Myocyte (in vitro differentiated cells): ENCODE results near the gene FUS. TPM values are rescaled to one million over a fixed set of nuclear protein-coding genes. Genes with fewer than 3 reads are reported as not detected.

Experiments used
- DNase-seq: peaks from one replicate; pipeline ENCODE4 v3.0.0-alpha.2; 2012; ENCODE audit warnings: low read depth
- total RNA-seq: library from RNA; depleted of rRNA; stranded (reverse); fragments of >200 nt; gene quantifications from 2 replicates; pipeline ENCODE4 v1.2.3, GENCODE V29; 2014

FUS gene
- total RNA-seq, 1 donor from 2014 or later = 18.3 TPM

DNA sequence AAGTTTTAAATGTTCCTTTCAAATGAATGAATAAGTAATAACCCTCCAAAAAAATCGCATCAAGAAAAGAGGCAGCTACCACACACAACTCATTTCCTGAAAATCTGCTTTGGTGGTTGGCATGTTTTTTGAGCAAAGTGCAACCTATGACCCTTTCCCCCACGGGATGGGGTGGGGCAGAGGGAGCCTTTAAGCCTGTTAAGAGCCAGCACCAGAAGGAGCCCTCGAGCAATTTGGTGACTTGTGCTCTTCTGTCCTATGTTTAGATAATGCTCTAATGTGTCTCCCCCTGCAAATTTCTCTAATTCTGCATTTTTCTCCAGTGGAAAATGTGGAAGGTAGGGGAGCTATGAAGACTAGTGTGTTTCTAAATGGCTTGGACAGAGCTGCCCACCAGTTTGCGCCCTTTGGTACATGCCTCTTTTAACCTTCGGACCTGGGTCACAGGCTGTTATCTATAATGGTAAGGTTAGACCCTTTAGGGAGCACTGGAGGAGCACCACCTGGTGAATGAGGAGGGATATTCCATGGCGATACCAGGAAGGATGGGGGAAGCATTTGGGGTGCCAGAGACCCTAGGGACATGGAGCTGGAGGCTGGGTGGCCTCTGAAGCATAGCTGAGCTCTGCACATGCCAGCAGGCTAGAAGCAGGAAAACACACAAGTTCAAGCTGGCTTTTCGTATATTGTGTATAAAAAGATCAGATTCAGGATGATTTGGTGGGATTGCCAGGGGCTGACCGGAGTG, 21.1 kb downstream of the FUS start:
- DNase-seq = no peak

GRCh38 chr16:31201582-31202413, 21.9 kb downstream of the FUS start:
- no peak for DNase-seq

DNA sequence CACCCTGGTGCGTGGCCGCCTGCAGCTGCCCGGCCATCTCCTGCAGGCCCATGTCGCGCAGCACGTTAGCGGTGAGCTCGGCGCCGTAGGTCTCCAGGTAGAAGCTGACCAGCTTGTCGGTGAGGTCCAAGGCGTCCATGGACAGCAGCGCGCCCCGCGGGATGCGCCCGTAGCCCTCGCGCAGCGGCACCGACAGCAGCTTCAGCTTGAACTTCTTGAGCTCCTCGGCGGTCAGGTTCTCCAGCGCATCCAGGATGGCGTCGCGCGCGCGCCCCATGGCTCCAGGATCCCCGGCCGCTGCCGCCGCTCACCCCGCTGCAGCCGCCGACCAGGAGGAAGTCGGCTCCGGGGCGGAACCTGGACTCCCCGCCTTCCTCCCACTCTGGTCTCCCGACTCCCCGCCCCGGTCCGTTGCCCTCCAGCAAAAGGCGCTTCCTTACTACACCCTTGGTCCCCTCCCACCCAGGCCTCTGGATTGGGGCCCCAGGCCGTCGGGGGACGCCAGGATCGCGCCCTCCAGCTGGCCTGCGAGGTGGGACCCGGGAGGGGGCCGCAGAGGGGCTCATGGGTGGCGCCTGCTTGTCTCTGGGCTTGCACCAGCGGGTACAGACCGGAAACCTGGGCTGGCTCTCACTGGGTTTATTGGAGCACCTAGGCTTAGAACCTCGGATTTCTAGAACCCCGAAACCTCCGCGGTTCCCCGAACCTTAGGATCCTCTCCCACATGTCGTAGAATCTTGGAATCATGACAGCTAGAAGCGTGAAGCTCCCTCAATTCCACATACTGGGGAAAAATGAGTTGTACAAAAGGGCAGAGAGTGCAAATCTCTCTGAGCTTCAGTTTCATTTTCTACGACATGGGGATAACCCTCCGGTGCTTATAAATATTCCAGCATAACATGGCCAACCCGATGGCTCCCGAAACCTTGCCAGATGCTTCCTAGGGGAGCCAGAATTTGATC, 22.8 kb downstream of the FUS start, which contains the start of gene PYCARD:
TSS of gene PYCARD (minus strand) at position 347 of the 962 bp plus-strand sequence. CDS start at position 277, 70 bp downstream.
- no peak for DNase-seq

DNA sequence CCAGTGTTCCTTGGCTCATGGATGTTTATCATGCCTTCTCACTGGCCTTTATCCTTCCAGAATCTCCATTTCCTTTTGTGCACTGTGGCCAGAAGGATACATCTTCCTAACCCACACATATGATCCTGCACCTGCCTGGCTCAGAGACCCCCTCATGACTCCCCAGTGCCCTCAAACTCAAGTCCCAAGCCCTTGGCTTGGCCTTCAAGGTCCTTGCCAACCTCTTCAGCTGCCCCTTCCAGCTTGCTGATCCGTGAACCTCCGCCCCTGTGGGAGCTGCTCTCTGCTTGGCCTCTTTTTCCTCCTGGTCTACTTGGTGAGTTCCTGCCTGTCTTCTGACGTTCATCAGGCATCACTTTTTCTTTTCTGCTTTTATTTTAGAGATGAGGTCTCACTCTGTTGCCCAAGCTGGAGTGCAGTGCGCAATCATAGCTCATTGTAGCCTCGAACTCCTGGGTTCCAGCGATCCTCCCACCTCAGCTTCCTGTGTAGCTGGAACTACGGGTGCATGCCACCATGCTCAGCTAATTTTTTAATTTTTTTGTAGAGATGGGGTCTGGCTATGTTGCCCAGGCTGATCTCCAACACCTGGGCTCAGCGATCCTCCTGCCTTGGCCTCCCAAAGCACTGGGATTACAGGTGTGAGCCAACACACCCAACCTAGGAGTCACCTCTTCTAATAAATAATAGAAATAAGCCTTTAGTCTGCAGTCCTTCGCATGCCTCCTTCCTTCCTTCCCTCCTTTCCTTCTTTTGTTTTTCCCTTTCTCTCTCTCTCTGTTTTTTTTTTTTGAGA, 25.1 kb downstream of the FUS start:
- no peak for DNase-seq

DNA sequence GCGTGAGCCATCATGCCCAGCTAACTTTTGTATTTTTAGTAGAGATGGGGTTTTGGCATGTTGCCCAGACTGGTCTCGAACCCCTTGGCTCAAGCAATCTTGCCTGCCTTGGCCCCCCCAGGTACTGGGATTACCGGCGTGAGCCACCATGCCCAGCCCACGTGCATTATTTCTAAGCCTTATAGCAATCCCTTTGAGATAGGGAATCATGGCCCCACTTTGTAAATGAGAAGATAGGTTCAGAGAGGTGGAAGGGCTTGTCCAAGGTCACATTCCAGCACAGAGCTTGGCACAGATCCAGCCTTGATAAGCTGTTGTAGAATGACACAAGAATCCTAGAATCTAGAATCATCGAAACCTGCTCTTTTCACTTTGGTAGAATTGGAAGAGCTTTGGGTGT, 26.8 kb downstream of the FUS start:
- DNase-seq = no peak

DNA sequence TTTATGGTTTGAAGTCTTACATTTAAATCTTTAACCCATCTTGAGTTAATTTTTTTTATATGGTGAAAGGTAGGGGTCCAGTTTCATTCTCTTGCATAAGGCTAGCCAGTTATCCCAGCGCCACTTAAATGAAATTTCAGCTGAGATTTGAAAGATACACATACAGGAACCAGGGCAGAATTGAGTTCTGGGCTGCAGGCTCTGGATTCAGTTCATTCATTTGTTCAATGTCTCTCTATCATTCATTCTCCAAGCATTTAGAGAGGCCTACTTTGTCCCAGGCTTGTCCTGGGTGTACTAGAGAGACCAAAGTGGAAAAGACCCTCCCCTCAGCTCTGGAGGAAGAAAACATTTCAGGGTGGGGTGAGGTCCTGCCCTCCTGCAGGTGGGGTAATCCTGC, 33.4 kb downstream of the FUS start:
- DNase-seq = no peak

DNA sequence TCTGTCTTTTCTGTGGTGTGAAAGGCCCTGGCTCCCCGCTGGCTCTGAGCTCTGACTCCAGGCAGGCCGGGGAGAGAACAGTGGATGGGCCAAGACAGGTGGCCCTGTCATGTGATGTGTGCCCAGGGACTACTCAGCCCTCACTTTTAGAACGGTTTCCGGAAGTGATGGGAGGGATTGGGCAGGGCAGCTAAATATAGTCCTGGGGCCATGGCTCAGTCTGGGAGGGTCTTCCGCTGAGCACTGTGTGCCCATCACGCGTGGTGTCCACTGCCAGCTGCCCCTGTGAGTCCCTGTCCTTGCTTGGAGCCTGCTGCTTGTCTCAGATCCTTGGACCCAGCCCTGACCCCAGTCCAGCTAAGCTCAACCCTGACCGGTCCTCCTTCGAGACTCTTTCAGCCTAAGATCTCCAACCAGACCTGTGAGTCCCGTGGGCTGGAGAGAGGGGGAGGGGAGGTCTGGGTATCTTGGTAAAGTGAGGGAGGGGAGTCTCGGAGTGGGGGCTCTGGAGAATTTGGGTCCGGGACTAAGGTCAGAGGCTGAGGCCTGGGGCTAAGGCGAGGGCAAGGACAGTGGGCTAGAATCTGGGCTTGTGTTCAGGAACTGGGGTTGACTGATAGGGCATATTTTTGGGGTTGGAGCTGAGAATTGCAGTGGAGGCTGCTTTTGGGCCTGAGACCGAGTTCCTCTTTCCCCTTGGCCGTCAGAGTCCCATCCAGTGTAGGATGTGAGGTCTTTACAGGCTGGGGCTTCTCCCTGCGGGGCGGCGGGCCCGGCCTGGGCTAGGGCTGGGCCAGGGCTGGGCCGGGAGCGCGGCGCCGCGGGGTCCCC, 34.2 kb downstream of the FUS start, which contains the start of gene TRIM72:
TSS of gene TRIM72 (plus strand) at position 243 of the 831 bp plus-strand sequence. CDS start 620 bp downstream, outside the sequence.
- peak; percentile 99 for DNase-seq

DNA sequence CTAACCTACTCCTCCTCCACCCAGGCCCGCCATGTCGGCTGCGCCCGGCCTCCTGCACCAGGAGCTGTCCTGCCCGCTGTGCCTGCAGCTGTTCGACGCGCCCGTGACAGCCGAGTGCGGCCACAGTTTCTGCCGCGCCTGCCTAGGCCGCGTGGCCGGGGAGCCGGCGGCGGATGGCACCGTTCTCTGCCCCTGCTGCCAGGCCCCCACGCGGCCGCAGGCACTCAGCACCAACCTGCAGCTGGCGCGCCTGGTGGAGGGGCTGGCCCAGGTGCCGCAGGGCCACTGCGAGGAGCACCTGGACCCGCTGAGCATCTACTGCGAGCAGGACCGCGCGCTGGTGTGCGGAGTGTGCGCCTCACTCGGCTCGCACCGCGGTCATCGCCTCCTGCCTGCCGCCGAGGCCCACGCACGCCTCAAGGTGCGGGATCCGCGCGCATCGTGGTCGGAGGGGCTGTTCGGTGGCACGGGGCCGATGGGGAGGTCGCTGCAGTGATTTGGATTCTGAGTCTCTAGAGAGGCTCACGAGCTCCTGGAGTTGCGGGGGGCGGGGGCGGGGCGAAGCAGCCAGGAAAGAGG, 34.9 kb downstream of the FUS start:
- peak; percentile 72 for DNase-seq

GRCh38 chr16:31215287-31216162, 35.6 kb downstream of the FUS start:
- peak; percentile 89 for DNase-seq

DNA sequence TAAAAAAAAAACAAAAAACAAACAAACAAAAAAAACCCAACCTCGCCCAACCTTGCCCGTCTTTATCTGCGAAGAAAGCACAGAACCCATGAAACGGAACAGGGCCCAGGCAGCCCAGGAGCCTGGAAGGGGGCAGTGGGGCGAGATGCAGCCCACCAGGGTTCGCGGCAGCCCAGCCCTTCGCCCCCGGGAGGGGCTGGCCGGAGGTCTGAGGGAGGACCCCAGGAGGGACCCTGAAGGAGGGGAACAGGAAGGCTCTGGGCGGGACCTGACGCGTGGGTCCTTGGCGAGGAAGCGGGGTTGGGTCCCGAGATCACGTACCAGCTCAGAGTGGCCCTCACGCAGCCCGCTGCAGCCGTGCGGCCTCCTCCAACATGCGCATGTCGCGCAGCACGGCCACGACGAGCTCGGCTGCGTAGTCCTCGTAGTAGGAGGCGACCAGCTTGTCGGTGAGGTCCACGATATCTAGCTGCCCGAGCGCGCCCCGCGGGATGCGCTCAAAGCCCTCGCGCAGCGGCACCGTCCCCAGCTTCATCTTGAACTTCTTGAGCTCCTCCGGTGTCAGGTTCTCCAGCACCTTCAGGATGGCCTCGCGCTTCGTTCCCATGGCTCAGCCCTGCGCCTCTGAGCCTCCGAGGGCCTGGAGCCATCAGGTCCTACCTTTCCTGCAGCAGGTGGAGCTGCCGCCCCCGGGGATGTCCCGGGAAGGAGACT, 36.6 kb downstream of the FUS start, which contains the start of gene PYDC1:
TSS of gene PYDC1 (minus strand) at position 714 of the 714 bp plus-strand sequence. CDS start at position 607, 107 bp downstream.
- DNase-seq = no peak

GRCh38 chr16:31217136-31217530, 37.2 kb downstream of the FUS start:
- DNase-seq = no peak

DNA sequence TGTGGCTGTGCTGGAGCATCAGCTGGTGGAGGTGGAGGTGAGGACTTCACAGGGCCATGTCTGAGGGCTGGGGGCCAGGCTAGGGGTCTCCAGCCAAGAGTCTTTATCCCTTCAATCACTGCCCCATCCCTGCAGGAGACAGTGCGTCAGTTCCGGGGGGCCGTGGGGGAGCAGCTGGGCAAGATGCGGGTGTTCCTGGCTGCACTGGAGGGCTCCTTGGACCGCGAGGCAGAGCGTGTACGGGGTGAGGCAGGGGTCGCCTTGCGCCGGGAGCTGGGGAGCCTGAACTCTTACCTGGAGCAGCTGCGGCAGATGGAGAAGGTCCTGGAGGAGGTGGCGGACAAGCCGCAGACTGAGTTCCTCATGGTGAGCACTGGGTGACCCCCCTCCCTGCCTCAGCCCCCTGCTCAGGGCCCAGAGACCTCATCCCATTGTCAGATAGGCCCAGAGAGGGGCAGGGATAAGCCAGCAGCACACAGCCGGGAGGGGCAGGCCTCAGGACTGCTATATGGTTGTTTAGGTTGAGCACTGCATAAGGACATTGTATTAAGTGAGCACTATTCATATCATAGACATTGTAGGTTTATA, 39.3 kb downstream of the FUS start:
- no peak for DNase-seq

DNA sequence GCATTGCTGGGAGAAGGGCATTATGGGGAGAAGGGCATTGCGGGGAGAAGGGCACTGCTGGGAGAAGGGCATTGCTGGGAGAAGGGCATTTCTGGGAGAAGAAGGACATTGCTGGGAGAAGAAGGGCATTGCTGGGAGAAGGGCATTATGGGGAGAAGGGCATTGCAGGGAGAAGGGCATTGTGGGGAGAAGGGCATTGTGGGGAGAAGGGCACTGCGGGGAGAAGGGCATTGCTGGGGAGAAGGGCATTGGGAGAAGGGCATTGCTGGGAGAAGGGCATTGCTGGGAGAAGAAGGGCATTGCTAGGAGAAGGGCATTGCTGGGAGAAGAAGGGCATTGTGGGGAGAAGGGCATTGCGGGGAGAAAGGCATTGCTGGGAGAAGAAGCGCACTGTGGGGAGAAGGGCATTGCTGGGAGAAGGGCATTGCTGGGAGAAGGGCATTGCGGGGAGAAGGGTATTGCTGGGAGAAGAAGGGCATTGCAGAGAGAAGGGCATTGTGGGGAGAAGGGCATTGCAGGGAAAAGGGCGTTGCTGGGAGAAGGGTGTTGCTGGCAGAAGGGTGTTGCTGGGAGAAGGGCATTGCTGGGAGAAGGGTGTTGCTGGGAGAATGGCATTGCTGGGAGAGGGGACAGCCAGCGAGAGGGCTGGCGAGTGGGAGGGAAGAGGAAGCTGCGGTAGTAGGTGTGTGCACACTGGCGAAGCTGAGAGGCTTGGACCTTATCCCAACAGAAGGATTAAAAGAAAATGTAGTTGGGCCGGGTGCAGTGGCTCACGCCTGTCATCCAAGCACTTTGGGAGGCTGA, 41.6 kb downstream of the FUS start:
- no peak for DNase-seq

- no peak for DNase-seq
Measured at GRCh38 chr16:31223044-31223443, 43.1 kb downstream of the FUS start.

- DNase-seq = no peak
Measured at GRCh38 chr16:31224092-31224955, 44.4 kb downstream of the FUS start.
